ENCODE results near the gene IPO9. TPM values are rescaled to one million over a fixed set of nuclear protein-coding genes. Genes with fewer than 3 reads are reported as not detected.

The IPO9 gene
- total and polyA plus RNA-seq, 2 experiments from 2014 or later = 47.6 to 87.4 TPM

DNA sequence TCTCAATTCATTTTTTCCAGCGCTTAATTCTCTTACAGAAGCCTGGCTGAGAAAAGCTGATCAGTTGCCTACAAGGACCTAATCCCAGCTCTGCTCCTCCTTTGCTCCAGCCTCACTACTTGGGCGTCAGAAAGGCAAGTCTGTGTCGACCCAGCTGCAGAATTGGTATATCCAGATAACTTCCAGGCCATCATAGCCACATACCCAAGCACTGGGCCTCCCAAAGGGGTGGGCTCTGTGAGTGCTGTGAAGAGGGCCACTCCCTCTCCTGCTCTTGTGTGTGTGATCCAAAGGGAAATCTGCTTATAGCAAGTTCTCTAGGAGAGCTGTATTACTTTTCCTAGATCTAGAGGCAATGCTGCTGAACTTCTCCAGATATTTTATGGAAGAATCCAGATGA is 99.3 kb downstream of the IPO9 start (continued):
- TF ChIP-seq, protein P1, sequence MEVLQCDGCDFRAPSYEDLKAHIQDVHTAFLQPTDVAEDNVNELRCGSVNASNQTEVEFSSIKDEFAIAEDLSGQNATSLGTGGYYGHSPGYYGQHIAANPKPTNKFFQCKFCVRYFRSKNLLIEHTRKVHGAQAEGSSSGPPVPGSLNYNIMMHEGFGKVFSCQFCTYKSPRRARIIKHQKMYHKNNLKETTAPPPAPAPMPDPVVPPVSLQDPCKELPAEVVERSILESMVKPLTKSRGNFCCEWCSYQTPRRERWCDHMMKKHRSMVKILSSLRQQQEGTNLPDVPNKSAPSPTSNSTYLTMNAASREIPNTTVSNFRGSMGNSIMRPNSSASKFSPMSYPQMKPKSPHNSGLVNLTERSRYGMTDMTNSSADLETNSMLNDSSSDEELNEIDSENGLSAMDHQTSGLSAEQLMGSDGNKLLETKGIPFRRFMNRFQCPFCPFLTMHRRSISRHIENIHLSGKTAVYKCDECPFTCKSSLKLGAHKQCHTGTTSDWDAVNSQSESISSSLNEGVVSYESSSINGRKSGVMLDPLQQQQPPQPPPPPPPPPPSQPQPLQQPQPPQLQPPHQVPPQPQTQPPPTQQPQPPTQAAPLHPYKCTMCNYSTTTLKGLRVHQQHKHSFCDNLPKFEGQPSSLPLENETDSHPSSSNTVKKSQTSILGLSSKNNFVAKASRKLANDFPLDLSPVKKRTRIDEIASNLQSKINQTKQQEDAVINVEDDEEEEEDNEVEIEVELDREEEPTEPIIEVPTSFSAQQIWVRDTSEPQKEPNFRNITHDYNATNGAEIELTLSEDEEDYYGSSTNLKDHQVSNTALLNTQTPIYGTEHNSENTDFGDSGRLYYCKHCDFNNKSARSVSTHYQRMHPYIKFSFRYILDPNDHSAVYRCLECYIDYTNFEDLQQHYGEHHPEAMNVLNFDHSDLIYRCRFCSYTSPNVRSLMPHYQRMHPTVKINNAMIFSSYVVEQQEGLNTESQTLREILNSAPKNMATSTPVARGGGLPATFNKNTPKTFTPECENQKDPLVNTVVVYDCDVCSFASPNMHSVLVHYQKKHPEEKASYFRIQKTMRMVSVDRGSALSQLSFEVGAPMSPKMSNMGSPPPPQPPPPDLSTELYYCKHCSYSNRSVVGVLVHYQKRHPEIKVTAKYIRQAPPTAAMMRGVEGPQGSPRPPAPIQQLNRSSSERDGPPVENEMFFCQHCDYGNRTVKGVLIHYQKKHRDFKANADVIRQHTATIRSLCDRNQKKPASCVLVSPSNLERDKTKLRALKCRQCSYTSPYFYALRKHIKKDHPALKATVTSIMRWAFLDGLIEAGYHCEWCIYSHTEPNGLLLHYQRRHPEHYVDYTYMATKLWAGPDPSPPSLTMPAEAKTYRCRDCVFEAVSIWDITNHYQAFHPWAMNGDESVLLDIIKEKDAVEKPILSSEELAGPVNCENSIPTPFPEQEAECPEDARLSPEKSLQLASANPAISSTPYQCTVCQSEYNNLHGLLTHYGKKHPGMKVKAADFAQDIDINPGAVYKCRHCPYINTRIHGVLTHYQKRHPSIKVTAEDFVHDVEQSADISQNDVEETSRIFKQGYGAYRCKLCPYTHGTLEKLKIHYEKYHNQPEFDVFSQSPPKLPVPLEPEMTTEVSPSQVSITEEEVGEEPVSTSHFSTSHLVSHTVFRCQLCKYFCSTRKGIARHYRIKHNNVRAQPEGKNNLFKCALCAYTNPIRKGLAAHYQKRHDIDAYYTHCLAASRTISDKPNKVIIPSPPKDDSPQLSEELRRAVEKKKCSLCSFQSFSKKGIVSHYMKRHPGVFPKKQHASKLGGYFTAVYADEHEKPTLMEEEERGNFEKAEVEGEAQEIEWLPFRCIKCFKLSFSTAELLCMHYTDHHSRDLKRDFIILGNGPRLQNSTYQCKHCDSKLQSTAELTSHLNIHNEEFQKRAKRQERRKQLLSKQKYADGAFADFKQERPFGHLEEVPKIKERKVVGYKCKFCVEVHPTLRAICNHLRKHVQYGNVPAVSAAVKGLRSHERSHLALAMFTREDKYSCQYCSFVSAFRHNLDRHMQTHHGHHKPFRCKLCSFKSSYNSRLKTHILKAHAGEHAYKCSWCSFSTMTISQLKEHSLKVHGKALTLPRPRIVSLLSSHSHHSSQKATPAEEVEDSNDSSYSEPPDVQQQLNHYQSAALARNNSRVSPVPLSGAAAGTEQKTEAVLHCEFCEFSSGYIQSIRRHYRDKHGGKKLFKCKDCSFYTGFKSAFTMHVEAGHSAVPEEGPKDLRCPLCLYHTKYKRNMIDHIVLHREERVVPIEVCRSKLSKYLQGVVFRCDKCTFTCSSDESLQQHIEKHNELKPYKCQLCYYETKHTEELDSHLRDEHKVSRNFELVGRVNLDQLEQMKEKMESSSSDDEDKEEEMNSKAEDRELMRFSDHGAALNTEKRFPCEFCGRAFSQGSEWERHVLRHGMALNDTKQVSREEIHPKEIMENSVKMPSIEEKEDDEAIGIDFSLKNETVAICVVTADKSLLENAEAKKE (CRISPR knock-in tag; IDR thresholded peaks at IDR 0.05) = no peak
- TF ChIP-seq STAT1 (IDR thresholded peaks at IDR 0.05; ENCODE audit: unreplicated experiment) (no peak), ZNF114 (CRISPR knock-in tag; IDR thresholded peaks at IDR 0.05) (no peak), EZH2 (IDR thresholded peaks at IDR 0.05; ENCODE audit: low read depth, unreplicated experiment) (no peak), CREB1 (CRISPR knock-in tag; IDR thresholded peaks at IDR 0.05; ENCODE audit: low read depth) (no peak), NANOG (IDR thresholded peaks at IDR 0.05; ENCODE audit: borderline replicate concordance) (no peak)
- TF ChIP-seq, protein P2, sequence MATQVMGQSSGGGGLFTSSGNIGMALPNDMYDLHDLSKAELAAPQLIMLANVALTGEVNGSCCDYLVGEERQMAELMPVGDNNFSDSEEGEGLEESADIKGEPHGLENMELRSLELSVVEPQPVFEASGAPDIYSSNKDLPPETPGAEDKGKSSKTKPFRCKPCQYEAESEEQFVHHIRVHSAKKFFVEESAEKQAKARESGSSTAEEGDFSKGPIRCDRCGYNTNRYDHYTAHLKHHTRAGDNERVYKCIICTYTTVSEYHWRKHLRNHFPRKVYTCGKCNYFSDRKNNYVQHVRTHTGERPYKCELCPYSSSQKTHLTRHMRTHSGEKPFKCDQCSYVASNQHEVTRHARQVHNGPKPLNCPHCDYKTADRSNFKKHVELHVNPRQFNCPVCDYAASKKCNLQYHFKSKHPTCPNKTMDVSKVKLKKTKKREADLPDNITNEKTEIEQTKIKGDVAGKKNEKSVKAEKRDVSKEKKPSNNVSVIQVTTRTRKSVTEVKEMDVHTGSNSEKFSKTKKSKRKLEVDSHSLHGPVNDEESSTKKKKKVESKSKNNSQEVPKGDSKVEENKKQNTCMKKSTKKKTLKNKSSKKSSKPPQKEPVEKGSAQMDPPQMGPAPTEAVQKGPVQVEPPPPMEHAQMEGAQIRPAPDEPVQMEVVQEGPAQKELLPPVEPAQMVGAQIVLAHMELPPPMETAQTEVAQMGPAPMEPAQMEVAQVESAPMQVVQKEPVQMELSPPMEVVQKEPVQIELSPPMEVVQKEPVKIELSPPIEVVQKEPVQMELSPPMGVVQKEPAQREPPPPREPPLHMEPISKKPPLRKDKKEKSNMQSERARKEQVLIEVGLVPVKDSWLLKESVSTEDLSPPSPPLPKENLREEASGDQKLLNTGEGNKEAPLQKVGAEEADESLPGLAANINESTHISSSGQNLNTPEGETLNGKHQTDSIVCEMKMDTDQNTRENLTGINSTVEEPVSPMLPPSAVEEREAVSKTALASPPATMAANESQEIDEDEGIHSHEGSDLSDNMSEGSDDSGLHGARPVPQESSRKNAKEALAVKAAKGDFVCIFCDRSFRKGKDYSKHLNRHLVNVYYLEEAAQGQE (IDR thresholded peaks at IDR 0.05; ENCODE audit: unreplicated experiment) = no peak

Measured in GM23338 (cell line).